Endodermal cell (in vitro differentiated cells): ENCODE results near the gene FGFR2. TPM values are rescaled to one million over a fixed set of nuclear protein-coding genes. Genes with fewer than 3 reads are reported as not detected.

Experiments
- DNase-seq: peaks from one replicate; pipeline ENCODE4 v3.0.0-alpha.2; 2017
- H3K27ac ChIP-seq: 2 replicates; pipeline ENCODE4 v1.5.1; 2013; ENCODE audit warnings: mild to moderate bottlenecking, low read depth, low read length, moderate library complexity
- H3K27me3 ChIP-seq: 2 replicates; pipeline ENCODE4 v1.6.1; 2013; ENCODE audit warnings: mild to moderate bottlenecking, low read length, moderate library complexity; ENCODE audit not compliant: insufficient read depth, control insufficient read depth, poor library complexity, severe bottlenecking
- H3K36me3 ChIP-seq: 2 replicates; pipeline ENCODE4 v1.7.0; 2013; ENCODE audit warnings: mild to moderate bottlenecking, low read length, moderate library complexity; ENCODE audit not compliant: control insufficient read depth, insufficient read depth
- H3K4me1 ChIP-seq: one replicate; pipeline ENCODE4 v1.7.0; 2013; ENCODE audit warnings: low read length; ENCODE audit not compliant: control insufficient read depth, insufficient read depth
- H3K4me3 ChIP-seq: 2 replicates; pipeline ENCODE4 v1.5.1; 2013; ENCODE audit warnings: mild to moderate bottlenecking, low read length, moderate library complexity
- H3K9ac ChIP-seq: 2 replicates; pipeline ENCODE4 v1.6.1; 2013; ENCODE audit warnings: mild to moderate bottlenecking, low read length, moderate library complexity; ENCODE audit not compliant: poor library complexity, severe bottlenecking; ENCODE audit errors: extremely low read depth
- H3K9me3 ChIP-seq: 2 replicates; pipeline ENCODE4 v1.6.1; 2013; ENCODE audit warnings: mild to moderate bottlenecking, low read length, moderate library complexity; ENCODE audit not compliant: control insufficient read depth
- H3K27ac Mint-ChIP-seq: 2 replicates; pipeline ENCODE4 v1.8.0; 2020; ENCODE audit warnings: mixed read lengths
- H3K27me3 Mint-ChIP-seq: 2 replicates; pipeline ENCODE4 v1.8.0; 2021; ENCODE audit warnings: mild to moderate bottlenecking, mixed read lengths; ENCODE audit not compliant: insufficient read depth
- H3K36me3 Mint-ChIP-seq: 2 replicates; pipeline ENCODE4 v1.8.0; 2020; ENCODE audit warnings: low read depth, mixed read lengths
- H3K4me1 Mint-ChIP-seq: 2 replicates; pipeline ENCODE4 v1.8.0; 2020; ENCODE audit warnings: mixed read lengths
- H3K4me3 Mint-ChIP-seq: 2 replicates; pipeline ENCODE4 v1.8.0; 2020; ENCODE audit warnings: mild to moderate bottlenecking, moderate library complexity, mixed read lengths
- H3K9me3 Mint-ChIP-seq: 2 replicates; pipeline ENCODE4 v1.8.0; 2020; ENCODE audit warnings: mild to moderate bottlenecking, mixed read lengths
- CTCF ChIP-seq: fragments of 200-600 bp; sonication (generic); conservative IDR thresholded peaks from 2 replicates; pipeline ENCODE4 v1.5.0; 2021; ENCODE audit warnings: antibody characterized with exemption, mild to moderate bottlenecking
- WGBS, 2 experiments: methylation state at CpG; one replicate each; pipeline versions ENCODE4 v1.1.5 to v1.1.7; 2013; ENCODE audit warnings: missing lambda C conversion rate in 2 of 2, mixed read lengths in 1 of 2; ENCODE audit not compliant: insufficient coverage in 1 of 2, insufficient read length in 1 of 2; 5-methylcytosine and 5-hydroxymethylcytosine counted together
- total RNA-seq, 2 donors: library from RNA; stranded (reverse); fragmentation: NEBNext Ultra II Directional in 1 of 2; extraction: Animal tissue kit (Norgen Biotek cat#: 25700) in 1 of 2; gene quantifications; 2 replicates in 1 of 2; 3 replicates in 1 of 2; pipeline ENCODE4 v1.2.1, GENCODE V29; 2021

Gene FGFR2
- total RNA-seq, 2 donors from 2014 or later, result 56.5 to 77.0 TPM

- H3K4me3 ChIP-seq, result peak overlapping the region; percentile 6
Observed at GRCh38 chr10:121436281-121436629, 162.0 kb downstream of the FGFR2 start.

GRCh38 chr10:121435099-121435875 lies 163.0 kb downstream of the FGFR2 start:
- Histone ChIP-seq H3K9me3 (no peaks in the 10 kb centered on the region), H3K27ac (no peak overlapping the region), H3K27me3 (no peaks in the 10 kb centered on the region), H3K4me1 (peaks cover 22% of the 10 kb centered on the region), H3K9ac (no peak overlapping the region), H3K4me3 (peak overlapping the region; percentile 6), H3K36me3 (no peaks in the 10 kb centered on the region)
- DNase-seq, result no peak
- no peak for TF ChIP-seq CTCF
- Mint-ChIP-seq H3K4me1 (peaks cover 51% of the 10 kb centered on the region), H3K4me3 (no peak overlapping the region), H3K9me3 (no peaks in the 10 kb centered on the region), H3K36me3 (no peaks in the 10 kb centered on the region), H3K27ac (no peak overlapping the region), H3K27me3 (no peaks in the 10 kb centered on the region)
- 78 to 84% methylated on average over 7 to 9 of the region's 9 CpGs for WGBS, 2 experiments

More at GRCh38 chr10:121436281-121436629, 162.0 kb downstream of the FGFR2 start:
- Mint-ChIP-seq H3K36me3 (no peaks in the 10 kb centered on the region), H3K4me3 (peak overlapping the region; percentile 0), H3K4me1 (peaks cover 51% of the 10 kb centered on the region), H3K9me3 (no peaks in the 10 kb centered on the region), H3K27ac (peak overlapping the region; percentile 86), H3K27me3 (no peaks in the 10 kb centered on the region)
- Histone ChIP-seq H3K9ac (no peak overlapping the region), H3K9me3 (no peaks in the 10 kb centered on the region), H3K27me3 (no peaks in the 10 kb centered on the region), H3K36me3 (no peaks in the 10 kb centered on the region), H3K4me1 (peaks cover 22% of the 10 kb centered on the region), H3K27ac (peak overlapping the region; percentile 52)
- WGBS, 2 experiments, result 77 to 90% methylated on average over 3 to 5 of the region's 5 CpGs
- TF ChIP-seq CTCF, result no peak
- DNase-seq, result no peak

GRCh38 chr10:121433965-121434364 lies 164.3 kb downstream of the FGFR2 start:
- no peaks in the 10 kb centered on the region for H3K27me3 ChIP-seq
- H3K4me3 ChIP-seq, result no peak overlapping the region
- H3K27me3 Mint-ChIP-seq, result no peaks in the 10 kb centered on the region
- no peak overlapping the region for H3K4me3 Mint-ChIP-seq
- peak overlapping the region; percentile 2 for H3K27ac Mint-ChIP-seq
- H3K36me3 ChIP-seq, result no peaks in the 10 kb centered on the region
- peaks cover 19% of the 10 kb centered on the region for H3K4me1 ChIP-seq
- no peaks in the 10 kb centered on the region for H3K36me3 Mint-ChIP-seq
- no peak for TF ChIP-seq CTCF
- peaks cover 57% of the 10 kb centered on the region for H3K4me1 Mint-ChIP-seq
- no peaks in the 10 kb centered on the region for H3K9me3 Mint-ChIP-seq
- H3K9me3 ChIP-seq, result no peaks in the 10 kb centered on the region
- DNase-seq, result no peak
- no peak overlapping the region for H3K9ac ChIP-seq
- WGBS, 2 experiments, result 86 to 93% methylated on average over 5 to 7 of the region's 7 CpGs
- no peak overlapping the region for H3K27ac ChIP-seq
